Spleen (tissue), 7 donors: ENCODE results near the gene CLHC1.

Experiments used
- POLR2A ChIP-seq, 3 donors: fragments of 450-650 bp; IDR thresholded peaks; one replicate each; pipeline ENCODE4 v1.5.1; 2017; ENCODE audit warnings: antibody characterized with exemption in 3 of 3, mild to moderate bottlenecking in 1 of 3
- POLR2AphosphoS5 ChIP-seq, 3 donors: sonication (generic); formaldehyde crosslinking; IDR thresholded peaks; one replicate each; pipeline ENCODE4 v1.5.1; 2017; ENCODE audit warnings: antibody characterized with exemption in 3 of 3
- TF ChIP-seq, protein P1 (sequence below), 11 experiments: fragments of 200-600 bp in 7 of 11; fragments of 450-650 bp in 4 of 11; sonication (generic) in 4 of 11; IDR thresholded peaks in 8 of 11; conservative IDR thresholded peaks in 3 of 11; 1 replicate in 7 of 11; 2 replicates in 4 of 11; pipeline versions ENCODE4 v1.4.0 to v1.8.0; 2016 to 2021; ENCODE audit warnings: antibody characterized with exemption in 11 of 11, inconsistent platforms in 4 of 11, mild to moderate bottlenecking in 1 of 11
- donor health status: DM: no; HTN: no; CAD: no; lungs with moderate emphysema.
- donor health status: DM: no; HTN: no; CAD: no.
- donor health status: DM: no; HTN: no; CAD: no.

DNA sequence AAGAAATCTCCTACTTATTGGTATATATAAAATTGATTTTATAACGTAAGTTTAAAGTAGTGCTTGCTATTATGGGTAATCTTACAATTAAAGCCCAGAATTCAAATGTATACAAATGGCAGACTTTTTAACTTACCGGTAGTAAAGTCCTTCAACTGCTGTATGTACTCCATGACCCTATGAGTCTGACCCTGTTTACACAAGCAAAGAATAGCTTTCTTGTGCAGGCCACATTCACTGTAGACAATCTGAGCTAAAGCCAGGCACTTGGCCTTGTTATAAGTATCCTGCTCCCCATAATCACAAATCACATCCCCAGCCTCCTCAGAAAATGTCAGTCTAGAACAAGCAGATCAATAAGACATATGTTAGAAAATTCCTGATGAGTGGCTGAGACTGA lies 51.7 kb downstream of the CLHC1 start:
- TF ChIP-seq POLR2A (IDR thresholded peaks at IDR 0.05) (no peak), POLR2AphosphoS5 (IDR thresholded peaks at IDR 0.05) (no peak)
- TF ChIP-seq, protein P1, sequence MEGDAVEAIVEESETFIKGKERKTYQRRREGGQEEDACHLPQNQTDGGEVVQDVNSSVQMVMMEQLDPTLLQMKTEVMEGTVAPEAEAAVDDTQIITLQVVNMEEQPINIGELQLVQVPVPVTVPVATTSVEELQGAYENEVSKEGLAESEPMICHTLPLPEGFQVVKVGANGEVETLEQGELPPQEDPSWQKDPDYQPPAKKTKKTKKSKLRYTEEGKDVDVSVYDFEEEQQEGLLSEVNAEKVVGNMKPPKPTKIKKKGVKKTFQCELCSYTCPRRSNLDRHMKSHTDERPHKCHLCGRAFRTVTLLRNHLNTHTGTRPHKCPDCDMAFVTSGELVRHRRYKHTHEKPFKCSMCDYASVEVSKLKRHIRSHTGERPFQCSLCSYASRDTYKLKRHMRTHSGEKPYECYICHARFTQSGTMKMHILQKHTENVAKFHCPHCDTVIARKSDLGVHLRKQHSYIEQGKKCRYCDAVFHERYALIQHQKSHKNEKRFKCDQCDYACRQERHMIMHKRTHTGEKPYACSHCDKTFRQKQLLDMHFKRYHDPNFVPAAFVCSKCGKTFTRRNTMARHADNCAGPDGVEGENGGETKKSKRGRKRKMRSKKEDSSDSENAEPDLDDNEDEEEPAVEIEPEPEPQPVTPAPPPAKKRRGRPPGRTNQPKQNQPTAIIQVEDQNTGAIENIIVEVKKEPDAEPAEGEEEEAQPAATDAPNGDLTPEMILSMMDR (IDR thresholded peaks at IDR 0.05 in 8 of 11, conservative IDR thresholded peaks at IDR 0.05 in 3 of 11) = no peak
